Measurements from ENCODE around the gene GRIA3. TPM values are rescaled to one million over a fixed set of nuclear protein-coding genes. Genes with fewer than 3 reads are reported as not detected.

The GRIA3 gene
- 1 to 10 TPM; 2.5 to 8.0 (median 3.2) TPM for polyA plus RNA-seq (ENCODE audit: insufficient read length in 10 of 10)
- long read RNA-seq, donor 1, result 0 reads
- long read RNA-seq, donor 2, result 0 reads
- long read RNA-seq, donor 3, result 0 reads
- long read RNA-seq, donor 4, result 0 reads
- long read RNA-seq, donor 5, result 0 reads
- long read RNA-seq, donor 6, result 0 reads
- long read RNA-seq, donor 7, result 0 reads
- long read RNA-seq, donor 8, partial matches to known transcripts, result 0 of 1 reads
- long read RNA-seq, donor 8, other reads (novel, unspliced or antisense), result 0 of 1 reads
- long read RNA-seq, donor 9, result 0 reads

GRCh38 chrX:123184219-123184865 lies at the start of gene GRIA3:
Gene GRIA3 (plus strand): TSS chrX:123184278. CDS start chrX:123184536, 258 bp downstream.
- DNase-seq, result peak in 2 of 3 donors; percentile 29 to 58

GRCh38 chrX:123138473-123138872 lies 45.6 kb upstream of the GRIA3 start:
- DNase-seq, result peak in 1 of 3 donors; percentile 3

GRCh38 chrX:123140454-123140853 lies 43.6 kb upstream of the GRIA3 start:
- peak in 1 of 3 donors; percentile 0 for DNase-seq

GRCh38 chrX:123140904-123141303 lies 43.2 kb upstream of the GRIA3 start:
- DNase-seq, result peak in 1 of 3 donors; percentile 12

GRCh38 chrX:123153846-123154335 lies 30.2 kb upstream of the GRIA3 start:
- no peak for DNase-seq

GRCh38 chrX:123155327-123155726 lies 28.8 kb upstream of the GRIA3 start:
- DNase-seq, result no peak

- no peak for DNase-seq
Observed at GRCh38 chrX:123157586-123157985, 26.5 kb upstream of the GRIA3 start.

GRCh38 chrX:123159403-123159802 lies 24.7 kb upstream of the GRIA3 start:
- no peak for DNase-seq

GRCh38 chrX:123167621-123168020 lies 16.5 kb upstream of the GRIA3 start:
- no peak for DNase-seq

GRCh38 chrX:123169247-123169901 lies 14.7 kb upstream of the GRIA3 start:
- no peak for DNase-seq

- DNase-seq, result no peak
Observed at GRCh38 chrX:123170546-123170945, 13.5 kb upstream of the GRIA3 start.

GRCh38 chrX:123171781-123172180 lies 12.3 kb upstream of the GRIA3 start:
- DNase-seq, result no peak

GRCh38 chrX:123172869-123173268 lies 11.2 kb upstream of the GRIA3 start:
- no peak for DNase-seq

- DNase-seq, result no peak
Observed at GRCh38 chrX:123173833-123174232, 10.2 kb upstream of the GRIA3 start.

GRCh38 chrX:123175366-123176122 lies 8.5 kb upstream of the GRIA3 start:
- no peak for DNase-seq

- no peak for DNase-seq
Observed at GRCh38 chrX:123181233-123181914, 2.7 kb upstream of the GRIA3 start.

- DNase-seq, result peak in 2 of 3 donors; percentile 7 to 33
Observed at GRCh38 chrX:123184866-123185276, 793 bp downstream of the GRIA3 start.

- DNase-seq, result peak in 2 of 3 donors; percentile 7 to 50
Observed at GRCh38 chrX:123185721-123186120, 1.6 kb downstream of the GRIA3 start.

GRCh38 chrX:123186801-123187200 lies 2.7 kb downstream of the GRIA3 start:
- DNase-seq, result no peak

- DNase-seq, result peak in 1 of 3 donors; percentile 35
Observed at GRCh38 chrX:123188081-123188480, 4.0 kb downstream of the GRIA3 start.

- DNase-seq, result no peak
Observed at GRCh38 chrX:123189338-123189737, 5.3 kb downstream of the GRIA3 start.
